ENCODE measurements around the gene PDLIM7.
"Not testable (repeated sequence)": the region's sequence is repeated elsewhere in the genome, so short reads cannot be mapped to it uniquely, and the experiment has no call there.

PDLIM7 gene

DNA sequence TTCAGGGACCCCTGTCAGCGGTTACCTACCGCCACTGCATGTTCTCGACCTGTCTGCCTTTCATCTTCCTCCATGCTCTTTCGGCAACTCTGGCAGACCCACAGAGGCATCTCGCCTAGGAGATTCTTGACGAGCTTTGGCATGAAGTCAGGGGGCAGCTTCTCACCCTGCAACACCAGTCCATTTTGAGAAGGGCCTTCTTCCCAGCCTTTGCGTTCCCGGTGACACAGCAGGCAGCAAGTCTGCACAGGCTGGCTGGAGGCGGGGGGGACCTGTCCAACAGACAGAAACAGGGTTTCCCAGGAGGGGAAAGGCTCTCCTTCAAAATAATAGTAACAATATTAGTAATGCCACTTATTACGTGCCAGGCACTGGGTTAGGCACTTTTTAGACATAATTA lies 41.5 kb upstream of the PDLIM7 start:
- ChIA-PET POLR2A (interaction anchor here (0.6 kb wide), 1 partner anchor 520 kb away, joined by 3 read pairs; no protein-coding TSS in a partner anchor), CTCF (no interaction called here)
- TF ChIP-seq, protein P1, sequence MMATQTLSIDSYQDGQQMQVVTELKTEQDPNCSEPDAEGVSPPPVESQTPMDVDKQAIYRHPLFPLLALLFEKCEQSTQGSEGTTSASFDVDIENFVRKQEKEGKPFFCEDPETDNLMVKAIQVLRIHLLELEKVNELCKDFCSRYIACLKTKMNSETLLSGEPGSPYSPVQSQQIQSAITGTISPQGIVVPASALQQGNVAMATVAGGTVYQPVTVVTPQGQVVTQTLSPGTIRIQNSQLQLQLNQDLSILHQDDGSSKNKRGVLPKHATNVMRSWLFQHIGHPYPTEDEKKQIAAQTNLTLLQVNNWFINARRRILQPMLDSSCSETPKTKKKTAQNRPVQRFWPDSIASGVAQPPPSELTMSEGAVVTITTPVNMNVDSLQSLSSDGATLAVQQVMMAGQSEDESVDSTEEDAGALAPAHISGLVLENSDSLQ (IDR thresholded peaks at IDR 0.05): no peak
- TF ChIP-seq NFRKB (IDR thresholded peaks at IDR 0.05): no peak
- TF ChIP-seq SUZ12 (IDR thresholded peaks at IDR 0.05): no peak
- no peak for TF ChIP-seq L3MBTL2 (conservative IDR thresholded peaks at IDR 0.05)
- no peak for TF ChIP-seq ARNT (IDR thresholded peaks at IDR 0.05)
- no peak for TF ChIP-seq FOXM1 (IDR thresholded peaks at IDR 0.05; ENCODE audit: borderline replicate concordance)
- TF ChIP-seq FOXA1 (IDR thresholded peaks at IDR 0.05): no peak
- no peak for TF ChIP-seq HDGF (IDR thresholded peaks at IDR 0.05; ENCODE audit: borderline replicate concordance)
- TF ChIP-seq BHLHE40 (IDR thresholded peaks at IDR 0.05; ENCODE audit: borderline replicate concordance): no peak
- no peak for TF ChIP-seq LEF1 (IDR thresholded peaks at IDR 0.05; ENCODE audit: borderline replicate concordance)
- no peak for TF ChIP-seq SP1 (IDR thresholded peaks at IDR 0.05)
- TF ChIP-seq TARDBP (IDR thresholded peaks at IDR 0.05): no peak
- no peak for TF ChIP-seq FOXK2 (IDR thresholded peaks at IDR 0.05)
- TF ChIP-seq ZNF384 (IDR thresholded peaks at IDR 0.05): no peak
- TF ChIP-seq CTBP1 (IDR thresholded peaks at IDR 0.05; ENCODE audit: borderline replicate concordance): no peak
- TF ChIP-seq ELF4 (IDR thresholded peaks at IDR 0.05): no peak
- no peak for DNase-seq (ENCODE audit: extremely low spot score)

DNA sequence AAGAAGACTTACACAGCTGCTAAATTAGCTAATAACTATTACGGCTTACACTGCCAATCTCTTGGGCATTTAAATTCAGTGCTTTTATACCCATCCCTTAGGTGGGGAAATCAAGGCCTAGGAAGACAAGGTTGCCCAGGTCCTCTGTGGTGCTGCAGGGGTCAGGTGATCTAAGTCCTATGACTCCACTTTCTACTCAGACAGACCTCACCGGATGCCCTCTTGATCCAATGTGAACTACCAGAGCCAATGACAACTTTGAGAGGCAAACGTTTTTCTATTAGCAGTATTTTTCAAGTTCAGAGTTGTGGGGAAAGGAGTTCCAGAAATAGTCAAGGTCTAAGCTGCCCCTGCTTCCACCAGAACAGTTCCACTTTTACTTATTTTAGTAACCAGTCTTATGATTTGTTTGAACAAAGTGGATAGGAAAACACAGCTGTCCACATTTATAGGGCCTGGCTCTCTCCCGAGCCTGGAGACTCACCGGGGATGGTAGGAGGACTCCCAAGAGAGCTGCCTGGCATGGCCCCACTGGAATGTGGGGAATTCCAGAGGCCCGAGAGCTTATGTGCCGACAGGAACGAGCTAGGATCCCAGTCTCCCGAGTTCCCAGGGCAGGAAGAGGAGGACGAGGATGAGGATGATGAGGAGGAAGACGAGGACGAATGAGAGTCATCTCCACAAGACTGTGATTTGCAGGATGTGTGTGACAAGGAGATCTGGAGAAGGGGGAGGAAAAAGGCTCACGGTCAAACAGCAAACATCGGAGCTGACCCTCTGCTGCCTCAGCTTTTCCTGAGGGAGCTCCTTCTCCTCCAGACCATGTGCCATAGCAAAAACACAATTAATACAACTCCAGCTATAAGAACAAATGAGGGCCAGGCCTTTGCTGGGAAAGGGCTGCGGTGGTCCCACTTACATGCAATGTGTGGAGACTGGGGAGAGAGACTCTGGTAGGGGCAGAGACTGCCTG lies 40.3 kb upstream of the PDLIM7 start:
- no peak for TF ChIP-seq TARDBP (IDR thresholded peaks at IDR 0.05)
- no peak for TF ChIP-seq FOXK2 (IDR thresholded peaks at IDR 0.05)
- TF ChIP-seq ZNF384 (IDR thresholded peaks at IDR 0.05): no peak
- POLR2A ChIA-PET: interaction anchor here (0.9 kb wide), 1 partner anchor 40 kb away, joined by 3 read pairs; the partner anchor contains the start of gene PDLIM7
- DNase-seq (ENCODE audit: extremely low spot score): no peak
- CTCF ChIA-PET: interaction anchor here (0.8 kb wide), 1 partner anchor 14 kb away, joined by 3 read pairs; no protein-coding TSS in a partner anchor

DNA sequence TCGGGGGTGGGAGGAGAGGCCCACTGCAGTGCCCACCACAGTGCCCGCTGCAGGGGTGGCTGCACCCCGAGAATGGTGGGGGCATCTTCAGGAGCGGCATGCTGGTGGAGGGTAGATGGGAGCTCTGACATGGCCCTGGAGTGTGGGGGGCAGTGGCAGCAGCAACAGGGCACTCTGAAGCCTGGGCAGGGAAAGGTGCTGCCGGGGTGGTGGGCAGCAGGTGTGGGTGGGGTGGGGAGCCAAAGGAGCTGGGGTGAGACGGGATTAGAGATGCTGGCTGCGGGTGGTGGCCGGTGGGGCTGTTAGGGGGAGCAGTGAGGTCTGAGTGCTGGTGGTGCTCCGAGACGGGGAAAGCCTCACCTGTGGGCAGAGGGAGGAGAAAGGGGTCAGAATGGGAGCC lies 39.0 kb upstream of the PDLIM7 start:
- DNase-seq (ENCODE audit: extremely low spot score): no peak
- ChIA-PET POLR2A (no interaction called here), CTCF (no interaction called here)
- TF ChIP-seq L3MBTL2 (conservative IDR thresholded peaks at IDR 0.05): no peak
- no peak for TF ChIP-seq FOXA1 (IDR thresholded peaks at IDR 0.05)
- no peak for TF ChIP-seq SP1 (IDR thresholded peaks at IDR 0.05)
- no peak for TF ChIP-seq ARNT (IDR thresholded peaks at IDR 0.05)
- TF ChIP-seq, protein P1 (IDR thresholded peaks at IDR 0.05): no peak
- TF ChIP-seq HDGF (IDR thresholded peaks at IDR 0.05; ENCODE audit: borderline replicate concordance): no peak
- no peak for TF ChIP-seq FOXM1 (IDR thresholded peaks at IDR 0.05; ENCODE audit: borderline replicate concordance)
- TF ChIP-seq ZNF384 (IDR thresholded peaks at IDR 0.05): no peak
- TF ChIP-seq CTBP1 (IDR thresholded peaks at IDR 0.05; ENCODE audit: borderline replicate concordance): no peak
- TF ChIP-seq NFRKB (IDR thresholded peaks at IDR 0.05): no peak
- TF ChIP-seq SUZ12 (IDR thresholded peaks at IDR 0.05): no peak
- no peak for TF ChIP-seq FOXK2 (IDR thresholded peaks at IDR 0.05)

DNA sequence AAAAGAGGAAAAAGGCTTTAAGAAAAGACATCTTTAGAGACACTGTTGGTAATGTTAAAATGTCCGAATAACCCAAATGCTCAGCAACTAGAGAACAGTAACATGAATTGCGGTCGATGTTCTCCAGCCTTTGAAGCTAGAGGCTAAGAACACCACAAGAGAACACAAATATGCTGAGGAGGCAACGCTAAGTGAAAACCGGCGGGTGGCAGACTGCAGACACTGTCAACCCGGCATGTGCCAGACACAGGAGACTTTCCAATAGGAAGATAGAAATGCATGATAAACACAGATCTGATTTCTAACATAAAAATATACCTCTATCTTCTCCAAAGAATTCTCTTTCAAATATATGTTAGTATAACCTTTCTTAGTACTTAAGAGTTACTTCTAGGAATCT lies 37.7 kb upstream of the PDLIM7 start:
- TF ChIP-seq ZNF384 (IDR thresholded peaks at IDR 0.05) (no peak), TARDBP (IDR thresholded peaks at IDR 0.05) (no peak), L3MBTL2 (conservative IDR thresholded peaks at IDR 0.05) (no peak), CTBP1 (IDR thresholded peaks at IDR 0.05; ENCODE audit: borderline replicate concordance) (no peak), BHLHE40 (IDR thresholded peaks at IDR 0.05; ENCODE audit: borderline replicate concordance) (no peak), FOXK2 (IDR thresholded peaks at IDR 0.05) (no peak), ELF4 (IDR thresholded peaks at IDR 0.05) (no peak), FOXA1 (IDR thresholded peaks at IDR 0.05) (no peak), FOXM1 (IDR thresholded peaks at IDR 0.05; ENCODE audit: borderline replicate concordance) (no peak), ARNT (IDR thresholded peaks at IDR 0.05) (no peak), HDGF (IDR thresholded peaks at IDR 0.05; ENCODE audit: borderline replicate concordance) (no peak), NFRKB (IDR thresholded peaks at IDR 0.05) (no peak), SUZ12 (IDR thresholded peaks at IDR 0.05) (no peak)
- TF ChIP-seq, protein P1 (IDR thresholded peaks at IDR 0.05): no peak
- no peak for DNase-seq (ENCODE audit: extremely low spot score)
- POLR2A ChIA-PET: no interaction called here
- CTCF ChIA-PET: interaction anchor here (0.6 kb wide), 1 partner anchor 115 kb away, joined by 4 read pairs; no protein-coding TSS in a partner anchor

DNA sequence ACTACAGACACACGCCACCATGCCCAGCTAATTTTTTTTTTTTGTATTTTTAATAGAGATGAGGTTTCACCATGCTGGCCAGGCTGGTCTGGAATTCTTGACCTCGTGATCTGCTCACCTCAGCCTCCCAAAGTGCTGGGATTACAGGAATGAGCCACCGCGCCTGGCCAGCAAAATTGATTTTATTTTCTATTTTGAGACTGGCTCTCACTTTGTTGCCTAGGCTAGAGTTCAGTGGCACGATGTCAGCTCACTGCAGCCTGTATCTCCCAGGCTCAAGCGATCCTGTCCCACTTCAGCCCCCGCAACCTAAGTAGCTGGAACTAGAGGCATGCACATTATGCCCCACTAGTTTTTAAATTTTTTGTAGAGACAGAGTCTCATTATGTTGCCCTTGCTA lies 37.0 kb upstream of the PDLIM7 start:
- DNase-seq (ENCODE audit: extremely low spot score): not testable (repeated sequence)
- CTCF ChIA-PET: interaction anchor here (0.6 to 0.7 kb wide), 2 partner anchors 11 to 114 kb away, joined by 3 to 4 read pairs; no protein-coding TSS in a partner anchor
- POLR2A ChIA-PET: interaction anchor here (0.6 kb wide), 1 partner anchor 460 kb away, joined by 3 read pairs; no protein-coding TSS in a partner anchor

Data from HEK293T (cell line).